HG02840 (cell line): ENCODE results near the gene ADAMTS2.

ENCODE experiments used
- ATAC-seq: cut with Tn5 transposase; IDR thresholded peaks from one replicate; pipeline ENCODE4 v1.9.1; 2021; ENCODE audit warnings: mild to moderate bottlenecking, moderate library complexity, moderate number of reproducible peaks; ENCODE audit not compliant: unreplicated experiment, low FRiP score

Gene ADAMTS2

DNA sequence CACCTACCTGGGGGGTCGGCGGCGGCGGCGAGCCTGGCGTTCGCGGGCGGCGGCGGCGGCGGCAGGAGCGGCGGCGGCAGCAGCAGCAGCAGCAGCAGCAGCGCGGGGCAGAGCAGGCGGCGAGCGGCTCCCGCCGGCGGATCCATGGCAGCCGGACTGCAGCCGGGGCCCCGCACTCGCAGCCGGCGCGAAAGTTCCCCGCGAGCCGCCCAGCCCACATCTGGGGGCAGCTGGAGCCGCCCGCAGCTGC lies 153 bp downstream of the ADAMTS2 start:
- ATAC-seq = no peak

GRCh38 chr5:179344431-179345182 lies 654 bp downstream of the ADAMTS2 start:
- ATAC-seq = no peak

DNA sequence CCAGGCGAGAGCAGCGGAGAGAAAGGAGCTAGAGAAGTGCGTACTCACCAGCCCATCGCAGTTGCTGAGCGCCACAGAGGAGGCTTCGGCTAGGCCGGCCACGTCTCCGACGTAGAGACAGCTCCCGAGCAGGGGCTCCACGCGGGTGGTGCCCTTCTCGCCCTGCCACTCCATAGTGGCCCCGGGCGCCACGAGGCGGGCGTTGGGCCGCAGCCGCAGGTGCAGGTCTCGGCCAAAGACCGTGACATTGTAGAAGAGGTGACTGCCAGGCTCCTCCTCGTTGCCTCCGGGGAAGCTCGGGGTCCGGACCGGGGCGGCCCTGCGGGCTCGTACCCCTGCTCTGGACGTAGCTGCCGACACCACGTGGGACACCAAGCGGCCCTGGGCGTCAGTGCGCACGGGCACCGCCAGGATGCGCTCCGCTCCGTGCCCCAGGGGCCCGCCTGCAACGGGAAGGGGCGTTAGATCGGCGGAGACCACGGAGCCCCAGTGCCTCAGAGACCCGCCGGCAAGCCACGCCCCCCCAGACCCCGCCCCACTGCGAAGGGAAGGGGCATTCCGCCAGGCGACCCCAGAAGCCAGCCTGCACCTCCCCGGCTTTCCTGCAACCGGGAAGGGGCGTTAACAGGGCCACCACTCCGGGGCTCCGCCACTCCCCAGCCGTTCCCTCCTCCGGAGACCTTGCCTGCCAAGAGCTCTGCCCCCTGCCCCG lies 1.4 kb downstream of the ADAMTS2 start:
- no peak for ATAC-seq

- no peak for ATAC-seq
Observed at GRCh38 chr5:179343021-179343718, 2.1 kb downstream of the ADAMTS2 start.

DNA sequence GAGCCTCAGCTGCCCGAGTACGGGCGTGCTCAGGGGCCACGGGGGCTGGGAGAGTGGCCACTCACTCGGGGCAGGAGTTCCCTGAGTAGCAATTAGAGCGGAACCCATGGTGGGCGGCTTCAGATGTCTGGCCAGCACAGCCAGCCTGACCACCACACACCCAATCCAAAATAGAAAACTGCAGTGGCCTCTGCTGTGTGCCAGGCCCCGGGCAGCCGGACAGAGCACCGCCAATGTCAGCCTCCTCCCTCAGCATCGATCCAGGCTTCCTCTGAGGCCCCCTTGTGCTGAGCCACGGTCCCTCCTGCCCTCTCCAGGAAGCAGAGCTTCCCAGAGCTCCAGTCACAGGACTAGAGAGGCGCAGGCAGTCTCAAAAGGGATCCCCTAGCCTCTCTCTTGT lies 2.7 kb downstream of the ADAMTS2 start:
- ATAC-seq = no peak

GRCh38 chr5:179340465-179340864 lies 4.8 kb downstream of the ADAMTS2 start:
- no peak for ATAC-seq

DNA sequence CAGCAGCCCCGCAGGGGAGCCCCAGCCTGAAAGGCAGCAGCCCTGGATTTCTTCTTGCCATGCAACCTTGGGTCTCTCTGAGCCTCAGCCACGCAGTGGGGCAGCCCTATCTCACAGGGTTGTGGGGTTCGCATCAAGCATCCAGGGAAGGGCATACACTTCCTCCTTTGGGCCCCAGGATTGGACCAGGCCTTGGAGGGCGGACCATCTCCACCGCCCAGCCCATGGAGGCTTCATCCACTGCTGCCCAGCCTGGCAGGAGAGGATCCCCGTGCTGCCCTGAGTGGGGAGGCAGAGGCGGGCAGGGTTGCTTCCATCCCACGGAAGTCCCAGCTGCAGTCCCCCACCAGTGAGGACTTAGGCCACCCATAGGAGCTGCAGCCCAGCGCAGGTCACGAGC lies 5.3 kb downstream of the ADAMTS2 start:
- ATAC-seq = no peak

DNA sequence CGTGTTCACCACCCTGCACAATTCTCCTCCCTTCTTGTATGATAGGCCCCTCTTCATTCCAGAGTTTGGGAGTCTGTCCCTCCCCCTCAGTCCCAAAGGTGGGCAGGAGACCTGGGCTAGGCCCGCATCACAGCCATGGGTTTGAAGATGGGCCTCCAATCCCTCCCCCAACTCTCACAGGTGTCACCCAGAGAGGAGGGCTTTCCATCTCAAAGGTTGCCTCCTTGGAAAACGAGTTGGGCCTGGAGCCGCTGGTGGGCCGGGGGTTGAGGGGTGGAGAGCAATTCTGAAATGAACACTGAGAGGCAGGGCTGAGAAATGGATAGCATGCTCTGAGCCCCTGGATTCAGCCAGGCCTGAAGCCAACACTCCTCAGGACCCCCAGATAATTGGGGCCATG lies 6.2 kb downstream of the ADAMTS2 start:
- ATAC-seq = no peak

- ATAC-seq = no peak
Observed at GRCh38 chr5:179337796-179338676, 7.2 kb downstream of the ADAMTS2 start.

GRCh38 chr5:179336871-179337795 lies 8.1 kb downstream of the ADAMTS2 start:
- ATAC-seq = no peak

DNA sequence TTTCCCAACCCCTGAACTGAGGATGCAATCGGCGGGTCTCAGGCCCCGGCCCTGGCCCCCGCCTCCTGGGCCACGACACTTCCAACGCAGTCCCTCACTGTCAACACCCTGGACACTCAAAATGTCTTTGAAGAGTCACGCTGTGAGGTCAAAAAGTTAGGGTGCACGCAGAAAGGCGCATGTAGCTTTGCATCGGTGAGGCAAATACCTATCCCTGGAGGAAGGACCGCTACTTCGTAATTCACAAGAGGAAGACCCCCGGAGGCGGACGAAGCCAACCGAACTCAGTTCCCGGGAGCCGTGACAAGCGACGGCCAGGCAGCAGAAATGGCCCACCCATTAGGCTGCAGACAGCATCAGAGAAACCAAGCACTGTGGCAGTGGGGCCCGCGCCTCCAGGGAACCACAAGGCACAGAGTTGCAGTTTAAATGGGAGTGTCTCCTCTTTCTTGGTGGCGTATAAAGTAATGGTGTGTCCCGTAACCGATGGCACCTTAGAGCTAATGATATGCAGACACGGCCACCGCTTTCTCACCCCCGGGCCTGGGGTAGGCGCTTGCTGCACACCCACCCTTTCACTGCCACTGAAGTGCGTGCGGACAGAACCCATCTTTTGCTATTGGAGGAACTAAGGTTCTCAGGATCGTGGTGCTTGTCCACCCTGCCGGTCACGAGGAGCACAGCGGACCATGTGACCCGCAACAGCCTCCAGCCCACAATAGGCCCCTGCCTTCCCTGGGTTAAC lies 9.0 kb downstream of the ADAMTS2 start:
- no peak for ATAC-seq

DNA sequence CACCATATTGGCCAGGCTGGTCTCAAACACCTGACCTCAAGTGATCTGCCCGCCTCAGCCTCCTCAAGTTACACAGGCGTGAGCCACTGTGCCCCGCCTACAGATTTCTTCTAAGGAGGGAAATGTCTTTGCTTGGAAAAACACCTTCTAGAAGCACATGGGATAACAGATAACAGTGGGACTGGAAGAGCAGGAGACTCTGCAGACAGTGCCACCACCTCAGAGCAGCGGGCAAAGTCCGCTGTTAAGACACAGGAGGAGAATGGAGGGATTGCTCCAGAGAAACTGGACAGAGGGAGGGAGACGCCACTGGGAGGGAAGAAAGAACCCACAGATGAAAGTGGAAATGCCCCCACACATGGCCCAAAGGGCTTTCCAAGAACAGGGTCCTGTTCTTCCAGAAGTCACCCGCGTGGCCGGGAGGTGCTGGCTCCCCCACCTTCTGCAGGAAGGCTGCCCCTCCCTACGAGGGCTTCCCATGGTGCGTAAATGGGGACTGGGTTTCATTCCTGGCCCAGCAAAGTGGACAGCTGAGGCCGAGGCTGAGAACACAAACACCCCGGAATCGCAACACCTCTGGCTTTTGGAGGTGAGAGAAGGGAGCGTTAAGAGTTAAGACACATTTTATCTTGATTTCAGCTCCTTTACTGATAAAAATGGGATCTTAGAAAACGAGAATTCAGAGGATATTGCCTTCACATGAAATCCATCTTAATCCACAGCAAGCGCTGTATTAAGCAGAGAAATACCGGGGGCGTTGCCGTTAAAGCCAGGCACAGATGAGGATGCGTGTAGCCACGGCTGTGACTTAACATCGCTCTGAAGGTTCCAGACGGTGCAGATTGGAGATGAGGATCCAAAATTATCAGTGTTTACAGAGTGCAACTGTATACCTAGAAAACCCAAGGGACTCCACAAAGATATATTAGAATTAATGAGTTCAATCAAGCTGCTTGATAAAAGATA lies 11.2 kb downstream of the ADAMTS2 start:
- no peak for ATAC-seq

DNA sequence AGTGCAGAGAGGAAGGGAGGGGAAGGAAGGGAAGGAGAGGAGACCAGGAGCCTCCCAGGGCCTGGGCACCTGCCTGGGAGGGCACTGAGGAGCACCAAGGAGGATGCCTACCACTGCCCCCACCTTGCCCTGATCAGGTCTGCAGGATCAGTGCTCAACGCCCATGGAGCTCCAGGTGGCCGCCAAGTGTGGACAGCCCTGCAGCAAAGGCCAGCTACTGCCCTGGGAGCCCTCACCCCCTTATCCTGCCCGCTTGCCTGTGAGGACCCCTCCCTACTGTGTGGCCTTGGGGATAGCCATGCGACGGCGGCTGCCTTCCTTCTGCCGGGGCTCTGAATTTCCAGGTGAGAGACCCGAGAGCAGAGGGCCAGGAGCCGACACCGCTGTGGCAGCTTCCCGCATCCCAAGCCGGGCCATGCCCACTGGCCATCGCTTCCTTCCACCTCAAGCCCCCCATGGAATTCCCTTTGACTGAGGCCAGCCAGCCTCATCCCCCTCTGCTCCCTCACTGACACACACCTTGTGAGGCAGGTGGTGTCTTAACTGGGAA lies 12.4 kb downstream of the ADAMTS2 start:
- ATAC-seq = no peak

- no peak for ATAC-seq
Observed at GRCh38 chr5:179331591-179332375, 13.5 kb downstream of the ADAMTS2 start.

DNA sequence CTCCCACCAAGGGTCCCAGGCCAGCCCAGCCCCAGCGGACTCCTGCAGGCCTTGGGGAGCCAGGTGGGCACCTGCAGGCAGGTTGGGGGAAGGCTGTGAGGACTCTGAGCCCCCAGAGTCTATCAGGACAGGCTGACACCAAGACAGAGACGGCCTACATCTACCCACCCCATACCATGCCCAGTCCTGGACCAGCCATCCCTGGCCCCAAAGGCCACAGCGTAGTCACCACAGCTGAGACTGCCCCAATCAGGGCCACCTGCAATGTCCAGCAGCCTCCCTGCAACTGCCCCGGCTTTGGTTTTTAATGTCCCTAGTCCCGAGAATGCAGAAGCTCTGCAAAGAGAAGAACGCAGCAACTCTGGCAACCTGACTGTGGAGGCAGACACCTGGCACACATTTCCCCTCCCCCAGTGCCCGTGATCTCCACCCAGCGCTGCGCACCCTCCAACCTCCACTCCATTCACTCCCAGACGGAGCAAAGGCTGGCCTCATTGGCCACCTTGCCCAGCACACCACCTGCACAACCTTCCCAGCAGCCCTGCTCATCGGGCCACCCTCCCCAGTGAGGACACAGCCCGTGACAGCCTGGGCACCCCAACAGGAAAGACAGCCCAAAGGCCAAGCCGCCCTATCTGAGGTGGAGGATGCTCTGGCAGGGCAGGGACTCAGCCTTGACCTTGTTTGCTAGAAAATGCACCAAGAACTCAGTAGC lies 14.9 kb downstream of the ADAMTS2 start:
- ATAC-seq = no peak

DNA sequence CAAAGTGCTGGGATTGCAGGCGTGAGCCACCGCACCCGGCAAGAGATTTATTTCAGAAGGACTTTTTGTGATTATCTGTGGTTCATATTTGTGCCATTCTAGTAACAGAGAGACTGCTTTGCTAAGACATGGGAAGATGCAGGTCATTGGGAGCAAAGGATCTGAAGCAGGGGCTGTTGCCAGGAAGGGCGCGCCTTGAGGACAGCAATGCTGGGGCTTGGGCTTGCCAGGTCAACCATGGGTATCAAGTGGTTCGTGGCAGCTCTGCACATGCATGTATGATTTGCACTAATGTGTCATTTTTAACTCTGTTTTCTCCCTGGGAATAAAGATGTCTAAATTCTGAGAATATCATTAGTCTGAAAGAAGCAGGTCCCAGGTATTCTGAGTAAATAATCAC lies 17.0 kb downstream of the ADAMTS2 start:
- no peak for ATAC-seq
